NCI-H2227 treated with DMSO at 0.1 percent for 48 hours (cell line): Measurements from ENCODE around the gene SRMS.
"Not testable (repeated sequence)": the region's sequence is repeated elsewhere in the genome, so short reads cannot be mapped to it uniquely, and the experiment has no call there.

Source experiments
- DNase-seq: peaks from one replicate; lab custom pipeline; 2025; lab: John Stamatoyannopoulos, UW

Gene SRMS

GRCh38 chr20:63522091-63522868, 25.3 kb downstream of the SRMS start:
- DNase-seq: no peak

DNA sequence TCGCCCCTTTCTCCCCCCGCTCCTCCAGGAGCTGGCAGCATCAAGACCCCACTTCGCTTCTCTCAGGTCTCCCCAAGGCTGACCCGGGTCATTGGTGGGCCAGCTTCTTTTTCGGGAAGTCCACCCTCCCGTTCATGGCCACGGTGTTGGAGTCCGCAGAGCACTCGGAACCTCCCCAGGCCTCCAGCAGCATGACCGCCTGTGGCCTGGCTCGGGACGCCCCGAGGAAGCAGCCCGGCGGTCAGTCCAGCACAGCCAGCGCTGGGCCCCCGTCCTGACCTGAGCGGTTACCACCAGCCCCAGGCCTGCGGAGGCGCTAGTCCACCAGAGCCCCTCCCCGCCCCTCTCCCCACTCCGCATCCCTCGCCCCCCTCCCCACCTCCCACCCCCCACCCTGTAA, 25.9 kb downstream of the SRMS start:
- DNase-seq: no peak

- no peak for DNase-seq
These were observed 26.5 kb downstream of the SRMS start for GRCh38 chr20:63520934-63521601.

DNA sequence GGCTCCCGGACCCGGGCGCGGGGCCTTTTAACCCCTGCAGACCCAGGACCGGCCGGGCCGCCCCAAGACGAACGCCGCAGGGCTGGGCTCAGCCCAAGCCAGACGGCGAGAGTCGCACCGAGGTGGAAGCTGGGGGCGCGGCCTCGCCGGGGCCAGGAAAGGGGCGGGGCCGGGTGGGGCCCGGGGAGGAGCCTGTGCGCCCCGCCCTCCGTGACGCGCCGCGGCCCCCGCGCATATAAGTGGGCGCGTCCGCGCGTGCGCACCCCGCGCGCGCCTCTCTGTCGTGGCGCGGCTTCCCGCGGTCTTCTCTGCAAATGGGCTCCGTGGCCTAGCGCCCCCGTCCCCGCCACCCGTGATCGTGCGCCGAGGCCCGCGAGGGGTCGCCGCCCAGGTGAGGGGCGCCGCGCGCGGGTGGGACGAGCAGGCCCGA, 27.0 kb downstream of the SRMS start, which contains the start of gene PPDPF:
Gene PPDPF (plus strand): TSS at position 262 of the 430 bp plus-strand sequence. CDS start 544 bp downstream, outside the sequence.
- DNase-seq: peak; percentile 69

DNA sequence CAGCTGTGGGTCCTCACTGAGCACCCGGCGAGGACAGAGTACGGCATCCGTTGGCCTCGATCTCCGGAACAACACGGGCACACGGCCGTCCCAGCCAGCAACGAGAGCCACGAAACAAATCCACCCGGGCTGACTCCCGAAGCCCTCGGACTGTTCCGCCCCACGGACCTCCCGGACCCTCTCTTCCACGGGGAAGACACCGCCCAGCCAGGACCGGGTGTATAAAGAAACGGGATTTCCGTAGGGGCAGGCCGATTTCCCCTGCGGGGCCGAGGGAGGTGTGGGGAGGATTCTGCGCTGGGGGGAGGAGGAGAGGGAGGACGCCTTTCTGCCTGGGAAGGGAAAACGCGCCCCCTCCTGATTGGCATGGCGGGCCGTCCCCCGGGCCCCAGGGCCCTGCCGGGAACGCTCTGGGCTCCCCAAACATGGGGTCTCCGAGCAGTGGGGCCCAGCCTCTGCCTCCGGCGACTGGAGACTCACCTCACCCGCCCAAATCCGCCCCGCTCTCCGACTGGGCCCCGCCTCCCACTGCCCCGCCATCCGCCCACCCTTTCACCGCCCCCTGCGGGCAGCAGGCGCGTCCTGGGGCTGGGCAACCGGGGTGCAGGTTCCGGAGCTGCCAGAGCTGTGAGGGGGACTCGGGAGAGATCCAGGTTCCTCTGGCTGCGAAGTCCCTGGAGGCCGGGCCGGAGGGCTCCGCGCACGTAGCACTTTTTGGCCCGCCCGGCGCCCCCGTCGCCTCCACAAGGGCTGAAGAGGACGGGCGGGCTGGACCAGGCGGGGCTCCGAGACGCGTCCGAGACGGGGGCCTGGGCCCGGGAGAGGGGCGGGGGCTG, 27.7 kb downstream of the SRMS start:
- peak; percentile 75 for DNase-seq

GRCh38 chr20:63518946-63519667, 28.4 kb downstream of the SRMS start:
- no peak for DNase-seq

DNA sequence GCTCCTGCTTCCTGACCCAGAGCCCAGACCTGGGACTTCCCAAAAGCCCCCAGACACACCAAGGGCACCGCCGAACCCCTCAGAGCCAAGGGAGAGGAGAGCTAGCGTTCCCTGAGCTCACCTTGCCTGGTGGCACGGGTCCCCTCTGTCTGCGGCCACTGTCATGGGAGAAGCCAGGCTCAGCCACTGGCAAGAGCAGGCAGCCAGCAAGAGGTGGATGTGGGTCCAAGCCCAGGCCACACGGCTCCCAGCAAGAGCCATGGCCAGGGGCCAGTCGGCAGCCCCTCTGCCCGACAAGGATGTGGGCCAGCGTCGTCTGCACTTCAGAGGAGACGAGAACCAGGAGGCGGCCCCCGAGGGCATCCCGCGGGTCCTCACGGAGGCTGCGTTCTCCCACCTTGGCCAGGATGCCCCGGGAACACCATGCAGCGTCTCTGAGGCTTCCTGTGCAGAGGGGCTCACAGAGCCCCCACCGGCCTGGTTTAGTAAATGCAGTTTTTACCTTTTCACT, 29.1 kb downstream of the SRMS start:
- DNase-seq: no peak

DNA sequence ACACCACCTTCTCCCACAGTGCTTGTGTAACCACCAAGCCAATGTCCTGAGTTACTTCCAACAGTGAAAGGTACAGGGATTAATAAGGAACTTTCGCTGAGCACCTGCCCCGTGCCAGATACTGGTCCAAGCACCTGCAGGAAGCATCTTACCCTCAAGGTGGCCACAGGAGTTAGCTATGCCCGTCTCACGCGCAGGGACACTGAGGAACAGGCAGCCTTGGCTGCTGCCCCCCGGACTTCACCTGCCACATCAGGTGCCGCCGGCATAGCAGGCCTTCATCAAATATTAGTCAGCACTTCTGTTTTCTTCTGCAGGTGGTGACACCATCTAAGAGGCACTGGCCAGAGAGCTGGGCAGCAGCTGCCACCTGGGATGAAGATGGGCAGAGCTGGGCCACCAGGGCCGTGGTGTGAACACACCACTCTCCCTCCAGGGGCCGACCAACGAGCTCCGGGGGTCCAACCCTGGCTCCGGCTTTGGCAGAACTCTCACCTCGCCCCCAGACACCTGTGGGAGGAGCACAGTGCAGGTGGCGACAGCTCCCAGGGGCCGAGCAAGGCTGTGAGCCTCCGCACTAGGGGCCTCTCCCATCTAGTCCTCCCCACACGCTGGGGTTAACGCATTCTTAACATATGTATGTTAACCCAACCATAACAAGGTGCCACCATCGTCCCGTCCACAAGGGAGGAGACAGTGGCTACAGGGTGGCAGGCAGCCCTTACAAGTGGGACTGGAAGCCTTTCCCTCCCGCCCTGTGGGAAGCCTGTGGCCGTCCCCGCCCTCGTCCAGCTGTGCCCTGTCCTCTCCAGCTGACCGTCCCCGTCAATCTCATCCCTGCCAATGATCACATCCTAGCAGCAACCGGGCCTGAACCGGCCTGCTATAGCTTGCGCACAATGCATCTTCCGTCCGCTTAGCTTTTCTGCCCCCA, 29.9 kb downstream of the SRMS start:
- no peak for DNase-seq

DNA sequence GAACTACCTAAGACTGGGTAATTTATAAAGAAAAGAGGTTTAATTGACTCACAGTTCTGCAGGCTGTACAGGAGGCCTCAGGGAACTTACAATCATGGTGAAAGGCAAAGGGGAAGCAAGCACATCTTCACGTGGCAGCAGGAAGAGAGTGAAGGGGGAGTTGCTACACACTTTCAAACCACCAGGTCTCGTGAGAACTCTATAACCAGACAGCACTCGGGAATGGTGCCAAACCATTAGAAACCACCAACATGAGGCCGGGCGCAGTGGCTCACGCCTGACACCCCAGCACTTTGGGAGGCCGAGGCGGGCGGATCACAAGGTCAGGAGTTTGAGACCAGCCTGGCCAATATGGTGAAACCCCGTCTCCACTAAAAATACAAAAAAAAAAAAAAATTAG, 33.0 kb downstream of the SRMS start:
- DNase-seq: not testable (repeated sequence)

GRCh38 chr20:63513207-63513606, 34.3 kb downstream of the SRMS start:
- DNase-seq: no peak

DNA sequence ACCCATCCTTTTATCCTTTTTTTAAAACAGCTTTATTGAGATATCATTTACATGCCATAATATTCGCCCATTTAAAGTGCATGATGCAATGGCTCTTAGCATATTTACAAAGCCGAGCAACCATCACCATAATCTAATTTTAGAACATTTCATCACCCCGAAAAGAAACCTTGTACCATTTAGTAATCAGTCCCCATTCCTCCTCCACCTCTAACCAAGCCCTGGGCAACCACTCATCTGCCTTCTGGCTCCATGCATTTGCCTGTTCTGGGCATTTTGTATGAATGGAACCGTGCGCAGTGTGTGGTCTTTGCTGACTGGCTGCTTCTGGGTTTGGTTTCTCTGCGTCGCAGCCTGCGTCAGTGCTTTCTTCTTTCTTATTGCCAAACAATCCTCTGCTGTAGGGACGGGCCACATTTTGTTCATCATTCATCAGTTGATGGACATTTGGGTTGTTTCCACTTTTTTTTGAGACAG, 38.4 kb downstream of the SRMS start:
- DNase-seq: no peak

DNA sequence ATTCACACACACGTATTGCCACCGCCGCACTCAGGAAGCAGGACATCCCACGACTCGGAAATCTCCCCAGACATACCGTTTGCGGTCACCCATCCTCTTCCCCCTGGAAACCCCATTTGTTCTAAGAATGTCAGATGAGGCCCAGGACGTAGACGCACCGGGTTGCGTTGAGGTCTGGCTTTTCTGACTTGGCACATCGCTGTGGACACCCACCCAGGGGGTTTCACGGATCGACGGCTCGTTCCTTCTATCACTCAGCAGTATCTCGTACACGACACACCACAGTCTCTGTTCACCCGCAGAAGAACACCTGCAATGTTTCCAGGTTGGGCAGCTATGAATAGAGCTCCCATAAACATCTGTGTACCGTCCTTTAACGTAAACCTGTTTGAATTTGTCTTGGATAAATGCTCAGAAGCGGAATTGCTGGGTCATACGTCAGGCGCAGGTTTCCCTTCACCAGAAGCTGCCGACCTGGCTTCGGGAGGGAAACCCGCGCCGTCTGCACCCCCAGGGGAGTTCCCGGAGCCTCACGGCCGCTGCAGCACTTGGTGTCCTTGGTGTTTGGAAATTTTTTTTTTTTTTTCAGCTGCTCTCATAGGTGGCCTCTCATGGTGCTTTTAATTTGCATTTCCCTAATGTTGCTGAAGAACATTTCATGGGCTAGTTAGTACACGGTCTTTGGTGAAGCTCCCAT, 39.3 kb downstream of the SRMS start:
- DNase-seq: no peak

DNA sequence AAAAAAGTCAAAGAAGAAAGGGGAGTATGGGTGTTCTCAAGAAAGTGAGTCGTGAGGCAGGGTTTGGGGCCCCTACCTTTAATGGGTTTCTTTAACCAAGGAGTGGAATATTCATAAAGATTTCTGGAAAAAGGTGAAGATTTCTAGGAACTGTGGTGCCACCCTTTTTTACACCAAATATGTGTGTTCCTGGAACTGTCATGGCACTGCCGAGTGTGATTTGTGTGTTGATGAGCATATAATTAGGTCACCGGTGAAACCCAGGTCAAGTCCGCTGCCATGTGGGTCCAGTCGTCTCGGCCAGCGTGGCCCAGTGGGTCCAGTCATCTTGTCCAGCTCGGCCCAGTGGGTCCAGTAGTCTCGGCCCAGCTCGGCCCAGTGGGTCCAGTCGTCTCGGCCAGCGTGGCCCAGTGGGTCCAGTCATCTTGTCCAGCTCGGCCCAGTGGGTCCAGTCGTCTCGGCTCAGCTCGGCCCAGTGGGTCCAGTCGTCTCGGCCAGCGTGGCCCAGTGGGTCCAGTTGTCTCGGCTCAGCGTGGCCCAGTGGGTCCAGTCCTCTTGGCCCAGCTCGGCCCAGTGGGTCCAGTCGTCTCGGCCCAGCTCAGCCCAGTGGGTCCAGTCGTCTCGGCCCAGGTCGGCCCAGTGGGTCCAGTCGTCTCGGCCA, 40.3 kb downstream of the SRMS start:
- no peak for DNase-seq

DNA sequence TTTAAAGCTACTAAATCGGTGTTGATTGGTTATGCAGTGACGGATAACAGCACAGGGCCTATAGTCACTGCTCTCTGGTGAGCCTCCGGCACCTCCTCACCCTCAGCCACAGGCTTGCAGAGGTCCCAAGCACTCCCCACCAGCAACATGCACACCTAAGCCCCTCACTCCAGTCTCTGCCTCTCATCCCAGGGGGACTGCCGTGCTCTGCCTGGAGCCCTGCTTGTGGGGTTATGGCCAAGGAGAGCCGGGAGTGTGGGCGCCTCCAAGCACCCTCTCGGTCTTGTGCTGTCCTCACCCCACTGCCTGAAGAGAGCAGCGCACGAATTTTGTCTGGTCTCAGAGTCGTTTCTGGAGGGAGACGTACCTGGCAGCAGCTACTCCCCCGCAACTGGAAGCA, 41.8 kb downstream of the SRMS start:
- no peak for DNase-seq

DNA sequence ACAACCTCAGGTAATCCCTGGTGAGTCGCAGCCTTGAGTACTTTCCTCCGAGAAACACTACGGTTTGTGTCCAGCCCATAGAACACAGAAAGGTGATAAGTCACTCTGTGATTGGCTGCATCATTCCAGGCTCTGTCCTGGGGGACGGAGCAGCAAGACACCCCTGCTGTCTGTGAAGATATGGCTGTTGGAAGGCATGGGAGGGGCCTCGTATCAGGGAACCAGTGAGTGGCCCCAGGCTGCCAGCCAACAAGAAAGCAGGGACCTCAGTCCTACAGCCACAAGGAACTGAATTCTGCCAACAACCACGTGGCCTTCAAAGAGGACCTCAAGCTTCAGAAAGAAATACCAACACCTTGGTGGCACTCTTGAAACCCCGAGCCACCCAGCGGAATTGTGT, 42.3 kb downstream of the SRMS start:
- DNase-seq: no peak

GRCh38 chr20:63504642-63505041, 42.9 kb downstream of the SRMS start:
- DNase-seq: no peak

DNA sequence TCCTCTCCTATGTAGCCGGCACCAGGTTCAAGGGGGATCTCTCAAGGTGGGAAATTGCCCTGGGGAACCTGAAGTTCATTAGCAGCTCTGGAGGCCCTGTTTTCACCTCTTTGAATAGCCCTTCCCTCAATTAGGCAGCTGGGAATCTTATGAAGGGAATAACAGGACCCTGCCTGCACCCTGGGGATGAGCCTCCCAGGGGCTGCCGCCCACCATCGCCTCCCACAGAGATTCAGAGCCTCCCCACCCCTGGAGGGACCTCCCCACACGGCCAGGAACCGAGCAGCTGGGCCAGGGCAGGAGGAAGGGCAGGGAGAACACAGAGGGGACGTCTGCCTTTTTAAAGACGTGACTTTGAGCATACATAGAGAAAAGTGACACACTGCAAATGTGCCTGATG, 44.0 kb downstream of the SRMS start:
- no peak for DNase-seq

DNA sequence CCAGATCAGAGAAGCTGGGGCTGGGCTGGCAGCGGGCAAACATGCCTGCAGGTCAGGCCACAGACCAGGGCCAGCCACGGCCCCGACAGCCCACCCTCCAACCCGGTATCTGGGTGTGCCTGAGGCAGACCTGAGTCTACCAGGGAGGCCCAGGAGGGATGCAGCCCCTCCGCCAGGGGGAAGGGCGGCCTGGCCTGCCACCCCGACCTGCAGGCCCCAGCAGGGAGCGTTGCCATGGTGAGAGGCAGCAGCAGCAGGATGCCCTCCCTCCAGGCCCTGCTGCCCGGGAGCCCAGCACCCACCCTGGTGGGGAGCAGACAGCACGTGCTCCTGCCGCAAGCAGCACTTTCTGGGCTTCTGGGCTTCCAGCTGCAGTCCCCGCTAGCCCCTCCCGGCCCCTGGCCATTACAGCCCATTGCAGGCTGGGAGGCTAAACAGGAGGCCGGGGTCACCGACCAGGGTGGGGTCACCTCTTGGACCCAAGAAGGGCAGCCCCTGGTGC, 44.8 kb downstream of the SRMS start:
- DNase-seq: no peak
